Measurements from ENCODE around the gene EIF2S3.
A peak's percentile ranks its signal among the peaks of the same experiment; 100 is the strongest.
"Not testable (repeated sequence)": the region's sequence is repeated elsewhere in the genome, so short reads cannot be mapped to it uniquely, and the experiment has no call there.

Gene EIF2S3

DNA sequence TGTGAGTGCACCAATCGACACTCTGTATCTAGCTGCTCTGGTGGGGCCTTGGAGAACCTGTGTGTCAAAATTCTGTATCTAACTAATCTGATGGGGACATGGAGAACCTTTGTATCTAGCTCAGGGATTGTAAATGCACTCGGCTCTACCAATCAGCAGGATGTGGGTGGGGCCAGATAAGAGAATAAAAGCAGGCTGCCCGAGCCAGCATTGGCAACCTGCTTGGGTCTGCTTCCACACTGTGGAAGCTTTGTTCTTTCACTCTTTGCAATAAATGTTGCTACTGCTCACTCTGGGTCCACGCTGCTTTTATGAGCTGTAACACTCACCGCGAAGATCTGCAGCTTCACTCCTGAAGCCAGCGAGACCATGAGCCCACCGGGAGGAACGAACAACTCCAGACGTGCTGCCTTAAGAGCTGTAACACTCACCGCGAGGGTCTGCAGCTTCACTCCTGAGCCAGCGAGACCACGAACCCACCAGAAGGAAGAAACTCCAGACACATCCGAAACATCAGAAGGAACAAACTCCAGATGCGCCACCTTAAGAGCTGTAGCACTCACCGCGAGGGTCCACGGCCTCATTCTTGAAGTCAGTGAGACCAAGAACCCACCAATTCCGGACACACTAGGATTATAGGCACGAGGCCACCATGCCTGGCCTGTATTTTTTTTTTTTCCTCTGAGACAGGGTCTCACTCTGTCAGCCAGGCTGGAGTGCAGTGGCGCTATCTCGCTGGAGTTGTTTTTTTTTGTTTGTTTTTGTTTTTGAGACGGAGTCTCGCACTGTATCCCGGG is 4.0 kb upstream of the EIF2S3 start:
- not testable (repeated sequence) for DNase-seq

DNA sequence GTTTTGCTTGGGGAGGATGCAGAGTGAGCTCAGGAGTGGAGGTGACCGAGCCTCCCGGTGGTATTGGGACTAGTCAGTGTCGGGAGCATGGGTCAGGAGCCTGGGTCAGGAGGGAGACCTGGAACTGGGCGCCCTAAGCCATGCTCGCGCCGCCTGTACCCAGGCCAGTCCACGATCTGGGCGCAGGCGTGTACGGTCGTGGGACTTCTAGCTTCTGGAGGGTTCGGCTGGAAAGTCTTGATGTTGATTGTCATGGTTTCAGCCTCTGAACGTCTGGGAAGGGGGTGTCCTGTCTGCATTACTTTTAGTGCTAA is 244 bp downstream of the EIF2S3 start:
- DNase-seq = no peak

DNA sequence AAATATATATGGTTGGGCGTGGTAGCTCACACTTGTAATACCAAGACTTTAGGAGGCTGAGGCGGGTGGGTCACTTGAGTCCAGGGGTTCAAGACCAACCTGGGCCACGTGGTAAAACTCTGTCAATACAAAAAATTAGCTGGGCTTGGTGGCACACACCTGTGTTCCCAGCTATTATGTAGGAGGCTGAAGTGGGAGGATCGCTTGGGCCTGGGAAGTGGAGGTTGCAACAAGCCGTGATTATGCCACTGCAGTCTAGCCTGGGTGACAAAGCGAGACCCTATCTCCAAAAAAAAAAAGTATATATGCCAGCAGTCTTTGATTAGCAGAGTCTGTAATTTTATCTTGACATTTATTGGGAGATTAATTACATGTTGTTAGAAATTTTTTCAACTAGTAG is 8.7 kb downstream of the EIF2S3 start:
- DNase-seq = no peak

DNA sequence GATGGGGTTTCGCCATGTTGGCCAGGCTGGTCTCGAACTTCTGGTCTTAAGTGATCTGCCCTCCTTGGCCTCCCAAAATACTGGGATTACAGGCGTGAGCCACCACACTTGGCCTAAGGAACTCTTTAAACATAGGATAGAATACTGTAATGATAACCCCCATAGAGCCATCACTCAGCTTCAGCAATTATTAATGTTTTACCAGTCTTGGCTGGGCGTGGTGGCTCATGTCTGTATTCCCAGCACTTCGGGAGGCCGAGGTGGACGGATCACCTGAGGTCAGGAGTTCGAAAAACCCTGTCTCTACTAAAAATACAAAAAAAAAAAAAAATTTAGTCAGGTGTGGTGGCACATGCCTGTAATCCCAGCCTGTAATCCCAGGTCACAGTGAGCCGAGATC is 15.1 kb downstream of the EIF2S3 start:
- DNase-seq = no peak

DNA sequence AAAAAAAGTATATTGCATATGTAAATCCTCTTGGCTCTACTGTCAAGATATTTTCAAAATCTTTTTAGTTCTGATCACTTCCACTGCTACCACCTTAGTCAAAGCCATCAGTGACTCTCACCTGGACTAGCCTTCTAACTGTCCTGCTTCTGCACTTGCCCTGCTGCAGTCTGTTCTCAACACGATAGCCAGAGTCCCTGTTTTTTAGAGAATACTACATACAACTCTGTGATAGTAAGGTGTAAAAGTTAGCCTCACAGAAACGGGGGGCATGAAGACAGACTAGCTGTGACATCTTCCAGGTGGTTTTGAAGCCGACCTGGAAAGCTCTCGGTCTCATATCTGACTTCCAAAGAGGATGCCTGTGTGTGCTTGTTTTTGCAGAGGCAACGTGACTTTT is 24.7 kb downstream of the EIF2S3 start:
- DNase-seq = no peak

DNA sequence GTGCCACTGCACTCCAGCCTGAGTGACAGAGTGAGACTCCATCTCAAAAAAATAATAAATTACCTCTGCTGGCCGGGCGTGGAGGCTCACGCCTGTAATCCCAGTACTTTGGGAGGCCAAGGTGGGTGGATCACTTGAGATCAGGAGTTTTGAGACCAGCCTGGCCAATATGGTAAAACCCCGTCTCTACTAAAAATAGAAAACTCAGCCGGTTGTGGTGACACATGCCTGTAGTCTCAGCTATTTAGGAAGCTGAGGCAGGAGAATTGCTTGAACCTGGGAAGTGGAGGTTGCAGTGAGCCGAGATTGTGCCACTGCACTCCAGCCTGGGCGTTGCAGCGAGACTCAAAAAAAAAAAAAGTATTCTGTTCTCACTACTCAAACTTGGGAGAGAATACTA is 25.5 kb downstream of the EIF2S3 start:
- not testable (repeated sequence) for DNase-seq

DNA sequence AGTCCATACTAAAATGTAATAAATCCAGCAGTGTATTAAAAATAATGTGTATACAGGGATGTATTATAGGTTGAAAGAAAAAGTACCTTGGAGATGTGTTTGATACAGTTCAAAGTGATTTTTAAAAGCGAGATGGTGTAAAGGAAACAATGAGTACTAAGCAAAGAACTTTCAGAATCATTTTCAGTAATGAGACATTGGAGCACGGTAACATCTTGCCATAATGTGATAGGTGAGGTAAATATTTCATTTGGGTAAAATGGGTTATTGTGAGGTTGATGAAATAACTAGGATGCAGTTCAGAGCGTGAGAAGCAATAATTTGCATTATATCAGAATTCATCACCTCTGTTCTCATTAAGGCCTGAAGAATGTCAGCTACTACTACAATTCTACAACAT is 25.9 kb downstream of the EIF2S3 start:
- no peak for DNase-seq

DNA sequence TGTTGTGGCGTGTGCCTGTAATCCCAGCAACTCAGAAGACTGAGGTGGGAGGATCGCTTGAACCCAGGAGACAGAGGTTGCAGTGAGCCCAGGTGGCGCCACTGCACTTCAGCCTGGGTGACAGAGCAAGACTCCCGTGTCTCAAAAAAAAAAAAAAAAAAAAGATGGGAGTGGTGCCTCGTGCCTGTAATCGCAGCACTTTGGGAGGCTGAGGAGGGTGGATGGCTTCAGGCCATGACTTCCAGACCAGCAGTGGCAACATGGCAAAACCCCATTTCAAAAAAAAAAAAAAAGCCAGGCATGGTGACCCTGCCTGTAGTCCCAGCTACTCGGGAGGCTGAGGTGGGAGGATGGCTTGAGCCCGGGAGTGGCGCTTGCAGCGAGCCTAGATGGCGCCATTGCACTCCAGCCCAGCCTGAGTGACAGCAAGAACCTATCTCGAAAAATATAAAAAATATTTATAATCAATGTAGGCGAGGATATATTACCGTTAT is 27.0 kb downstream of the EIF2S3 start:
- peak; percentile 52 to 56 for DNase-seq

DNA sequence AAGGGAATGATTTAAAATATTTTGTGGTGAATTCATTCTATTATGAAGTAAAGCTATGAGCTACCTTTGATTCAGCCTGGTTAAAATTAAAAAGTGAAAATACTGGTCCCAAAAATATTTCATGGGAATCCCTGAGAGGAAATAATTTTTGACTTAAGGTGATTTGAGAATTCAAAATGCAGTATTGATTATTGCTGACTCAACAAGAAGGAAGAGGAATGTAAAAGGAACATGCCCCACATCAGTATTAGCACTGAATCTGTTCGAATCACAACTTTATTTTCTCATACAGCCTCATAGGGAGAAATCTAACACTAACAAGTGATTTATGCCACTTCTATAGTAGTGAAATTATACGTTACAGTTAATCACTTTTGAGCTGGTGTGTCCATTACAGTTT is 27.7 kb downstream of the EIF2S3 start:
- no peak for DNase-seq

DNA sequence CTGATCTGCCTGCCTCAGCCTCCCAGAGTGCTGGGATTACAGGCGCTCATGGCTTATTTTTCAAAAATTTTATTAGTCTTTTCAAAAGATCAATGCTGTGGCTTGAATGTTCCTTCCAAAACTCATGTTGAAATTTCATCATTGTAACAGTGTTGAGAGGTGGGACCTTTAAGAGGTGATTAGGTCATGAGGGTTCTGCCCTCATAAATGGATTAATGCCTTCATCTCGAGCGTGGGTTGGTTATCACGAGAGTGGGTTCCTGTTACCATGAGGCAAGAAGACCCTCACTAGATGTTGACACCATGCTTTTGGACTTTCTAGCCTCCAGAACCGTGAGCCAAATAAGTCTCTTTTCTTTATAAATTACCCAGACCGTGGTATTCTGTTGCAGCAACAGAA is 30.3 kb downstream of the EIF2S3 start:
- DNase-seq = no peak

DNA sequence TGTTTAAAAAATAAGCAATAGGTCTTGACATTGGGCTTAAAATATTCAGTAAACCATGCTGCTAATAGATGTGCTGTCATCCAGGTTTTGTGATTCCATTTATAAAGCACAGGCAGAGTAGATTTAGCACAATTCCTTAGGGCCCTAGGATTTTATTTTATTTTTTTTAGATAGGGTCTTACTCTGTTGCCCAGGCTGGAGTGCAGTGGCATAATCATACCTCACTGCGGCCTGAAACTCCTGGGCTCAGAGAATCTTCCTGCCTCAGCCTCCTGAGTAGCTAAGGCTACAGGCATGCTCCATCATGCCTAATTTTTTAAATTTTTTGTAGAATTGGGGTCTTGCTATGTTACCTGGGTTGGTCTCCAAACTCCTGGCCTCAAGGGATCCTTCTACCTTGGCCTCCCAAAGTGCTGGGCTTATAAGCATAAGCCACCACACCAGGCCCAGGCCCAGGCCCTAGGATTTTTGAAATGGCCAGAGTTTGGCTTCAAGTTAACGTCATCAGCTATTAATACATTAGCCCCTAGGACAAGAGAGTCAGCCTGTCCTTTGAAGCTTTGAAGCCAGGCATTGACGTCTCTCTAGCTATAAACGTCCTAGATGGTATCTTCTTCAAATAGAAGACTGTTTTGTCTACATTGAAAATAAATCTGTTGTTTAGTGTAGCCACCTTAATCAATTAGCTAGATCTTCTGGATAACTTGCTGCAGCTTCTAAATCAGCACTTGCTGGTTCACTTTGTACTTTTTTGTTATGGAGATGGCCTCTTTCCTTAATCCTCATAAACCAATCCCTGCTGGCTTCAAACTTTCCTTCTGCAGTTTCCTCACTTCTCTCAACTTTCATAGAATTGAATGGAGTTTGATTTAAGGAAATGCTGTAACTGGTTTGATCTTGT is 35.8 kb downstream of the EIF2S3 start:
- DNase-seq = no peak

DNA sequence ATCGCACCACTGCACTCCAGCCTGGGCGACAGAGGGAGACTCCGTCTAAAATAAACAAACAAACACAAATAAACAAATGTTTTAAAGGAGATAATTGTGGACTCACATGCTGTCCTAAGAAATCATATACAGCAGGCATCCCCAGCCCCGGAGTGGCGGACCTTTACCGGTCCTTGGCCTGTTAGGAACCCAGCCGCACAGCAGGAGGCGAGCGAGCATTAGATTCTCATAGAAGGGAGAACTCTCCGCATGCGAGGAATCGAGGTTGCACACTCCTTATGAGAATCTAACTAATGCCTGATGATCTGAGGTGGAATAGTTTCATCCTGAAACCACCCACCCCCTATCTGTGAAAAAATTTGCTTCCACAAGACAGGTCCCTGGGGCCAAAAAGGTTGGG is 39.0 kb downstream of the EIF2S3 start:
- no peak for DNase-seq

DNA sequence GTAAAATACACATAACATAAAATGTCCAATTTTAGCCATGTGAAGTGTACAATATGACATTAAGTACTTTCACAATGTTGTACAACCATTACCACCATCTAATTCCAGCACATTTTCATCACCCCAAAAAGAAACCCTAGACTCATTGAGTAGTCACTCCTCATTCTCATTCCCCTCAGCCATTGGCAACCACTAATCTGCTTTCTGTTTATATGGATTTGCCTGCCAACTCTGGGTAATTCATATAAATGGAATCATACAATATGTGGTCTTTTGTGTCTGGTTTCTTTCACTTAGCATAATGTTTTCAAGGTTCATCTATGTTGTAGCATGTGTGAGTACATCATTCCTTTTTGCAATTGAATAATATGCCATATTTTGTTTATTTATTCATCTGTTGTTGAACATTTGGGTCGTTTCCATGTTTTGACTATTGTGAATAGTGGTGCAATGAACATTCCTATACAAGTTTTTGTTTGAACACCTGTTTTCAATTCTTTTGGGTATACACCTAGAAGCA is 43.0 kb downstream of the EIF2S3 start:
- DNase-seq = no peak

DNA sequence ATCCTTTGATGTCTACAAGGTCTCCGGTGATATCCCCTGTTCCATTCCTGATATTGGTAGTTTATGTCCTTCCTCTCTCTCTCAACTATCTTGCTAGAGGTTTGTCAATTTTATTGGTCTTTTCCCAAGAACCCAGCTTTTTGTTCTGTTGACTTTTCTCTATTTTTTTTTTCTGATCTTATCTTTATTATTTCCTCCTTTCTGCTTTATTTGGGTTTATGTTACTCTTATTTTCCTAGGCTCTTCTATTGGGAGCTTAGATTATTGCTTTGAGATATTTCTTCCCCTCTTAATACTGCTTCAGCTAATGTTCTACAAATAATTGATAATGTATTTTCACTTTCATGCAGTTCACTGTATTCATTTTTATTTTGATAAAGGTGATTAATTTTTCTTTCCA is 44.2 kb downstream of the EIF2S3 start:
- DNase-seq = no peak

DNA sequence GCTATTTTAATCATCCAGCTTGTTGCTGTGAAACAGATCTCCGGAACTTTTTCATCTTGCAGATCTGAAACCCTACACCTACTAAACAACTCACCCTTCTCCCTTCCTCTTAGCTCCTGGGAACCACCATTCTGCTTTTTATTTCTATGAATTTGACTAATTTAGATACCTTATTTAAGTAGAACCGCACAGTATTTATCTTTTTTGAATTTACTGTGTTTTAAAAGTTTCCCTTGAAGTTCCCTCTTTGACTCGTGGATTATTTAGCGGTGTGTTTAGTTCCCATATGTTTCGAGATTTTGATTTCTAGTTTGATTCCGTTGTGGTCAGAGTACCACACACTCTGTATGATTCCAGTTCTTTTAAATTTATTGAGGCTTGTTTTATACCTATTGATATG is 44.6 kb downstream of the EIF2S3 start:
- DNase-seq = no peak

DNA sequence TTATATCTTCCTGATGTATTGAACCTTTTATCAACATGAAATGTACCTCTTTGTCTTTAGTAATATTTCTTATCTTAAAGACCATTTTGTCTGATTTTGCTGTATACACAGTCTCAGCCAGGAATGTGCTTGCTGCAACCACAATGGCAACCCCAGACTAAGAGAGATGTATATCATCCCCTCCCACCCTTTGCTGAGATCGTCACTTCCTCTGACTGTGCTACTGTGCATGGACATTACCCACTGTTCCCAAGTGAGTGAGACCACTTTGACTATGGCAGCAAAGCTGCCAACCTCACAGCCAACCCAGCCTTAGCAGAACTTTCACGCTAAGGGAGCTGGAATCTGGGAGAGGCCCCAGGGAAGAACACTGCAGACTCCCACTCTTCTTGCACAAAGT is 46.0 kb downstream of the EIF2S3 start:
- DNase-seq = no peak

DNA sequence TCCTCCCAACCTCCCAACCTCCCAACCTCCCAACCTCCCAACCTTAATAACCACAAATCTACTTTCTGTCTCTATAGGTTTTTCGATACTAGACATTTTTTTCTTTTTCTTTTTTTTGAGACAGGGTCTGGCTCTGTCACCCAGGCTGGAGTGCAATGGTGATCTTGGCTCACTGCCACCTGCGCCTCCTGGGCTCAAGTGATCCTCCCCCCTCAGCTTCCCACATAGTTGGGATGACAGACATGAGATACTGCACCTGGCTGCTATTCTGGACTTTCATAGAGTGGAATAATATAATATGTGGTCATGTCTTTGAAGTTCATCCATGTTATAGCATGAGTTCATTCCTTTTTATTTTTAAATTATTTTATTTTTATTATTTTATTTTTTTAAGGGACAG is 55.3 kb downstream of the EIF2S3 start:
- no peak for DNase-seq

DNA sequence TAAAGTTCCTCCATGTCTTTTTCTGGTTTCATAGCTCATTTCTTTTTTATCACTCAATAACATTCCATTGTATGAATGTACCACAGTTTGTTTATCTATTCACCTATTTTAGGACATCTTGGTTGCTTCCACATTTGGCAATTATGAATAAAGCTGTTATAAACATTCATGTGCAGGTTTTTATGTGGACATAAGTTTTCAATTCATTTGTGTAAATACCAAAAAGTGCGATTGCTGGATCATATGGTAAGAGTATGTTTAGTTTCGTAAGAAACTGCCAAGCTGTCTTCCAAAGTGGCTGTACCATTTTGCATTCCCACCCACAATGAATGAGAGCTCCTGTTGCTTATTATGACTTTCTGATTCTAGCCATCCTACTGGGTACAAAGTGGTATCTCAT is 58.4 kb downstream of the EIF2S3 start:
- no peak for DNase-seq

DNA sequence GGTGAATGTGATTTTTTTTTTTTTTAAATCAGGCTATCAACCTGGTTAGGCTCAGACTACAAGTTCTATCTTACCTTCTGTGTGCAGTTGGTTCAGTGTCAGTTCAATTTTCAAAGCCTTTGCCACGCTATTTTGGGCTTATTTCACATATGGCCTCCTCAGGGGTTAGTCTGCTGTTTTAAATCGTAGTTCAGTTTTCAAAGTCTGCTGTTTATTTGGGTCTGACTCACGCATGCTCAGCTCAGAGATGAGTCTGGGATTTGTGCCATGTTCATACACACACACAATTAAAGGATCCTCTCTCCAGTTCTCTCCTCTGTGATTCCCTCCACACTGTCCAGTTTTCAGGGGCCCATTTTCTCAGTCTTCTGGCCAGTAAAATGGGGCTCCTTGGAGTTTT is 62.5 kb downstream of the EIF2S3 start:
- DNase-seq = no peak

DNA sequence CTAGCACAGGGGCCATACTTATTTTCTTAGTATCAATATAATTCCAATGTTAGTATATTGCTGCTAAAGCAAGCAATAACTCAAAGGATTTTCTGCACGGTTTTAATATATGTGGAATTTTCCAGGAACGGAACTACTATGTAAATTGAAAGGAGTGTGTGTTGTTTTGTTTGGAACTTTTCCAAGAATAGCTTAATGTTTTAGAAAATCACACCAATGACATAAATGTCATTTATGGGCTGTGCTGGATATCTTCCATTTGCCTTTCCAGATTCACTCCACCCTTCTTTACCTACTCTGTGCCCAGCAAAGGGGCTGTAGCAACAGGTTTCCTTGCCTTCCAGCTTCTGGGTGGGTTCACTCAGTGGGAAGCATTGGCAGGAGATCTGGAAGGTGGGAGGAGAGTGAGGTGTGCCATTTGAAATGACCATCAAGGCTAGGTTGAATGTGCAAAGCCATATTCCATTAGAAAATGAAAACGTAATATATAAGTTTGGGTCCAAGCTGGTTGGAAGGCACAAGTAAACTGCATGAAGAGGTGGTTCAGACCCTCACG is 69.6 kb downstream of the EIF2S3 start:
- no peak for DNase-seq

DNA sequence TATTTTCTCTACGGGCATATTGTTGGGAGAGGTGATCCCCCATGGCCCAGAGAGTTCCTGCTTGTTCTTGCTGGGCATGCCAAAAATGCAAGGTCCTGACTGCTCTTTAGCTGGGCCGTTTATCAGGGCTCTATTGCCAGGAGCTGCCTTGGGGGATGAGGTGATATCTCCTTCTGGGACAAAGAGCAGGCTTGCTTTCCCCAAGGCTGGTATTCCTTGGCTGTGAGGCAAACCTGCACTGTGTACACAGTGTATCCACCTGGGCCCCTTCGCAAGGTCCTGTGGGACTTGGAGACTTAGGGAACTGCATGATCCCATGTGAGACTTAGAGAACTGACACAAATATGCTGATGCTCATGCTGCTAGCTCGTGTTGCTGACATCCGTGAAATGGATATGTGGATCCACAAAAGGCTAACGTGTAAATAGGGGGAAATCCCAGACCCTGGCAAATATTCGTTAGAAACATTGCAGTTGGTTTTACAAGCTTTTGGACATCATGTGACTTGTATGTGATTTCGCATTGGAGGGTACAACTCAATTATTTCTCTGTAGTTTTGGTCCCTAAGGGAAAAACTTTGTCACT is 70.4 kb downstream of the EIF2S3 start:
- no peak for DNase-seq
